ENCODE results near the gene LY6G5B.

LY6G5B gene

GRCh38 chr6:31663126-31663960, 6.4 kb upstream of the LY6G5B start:
- DNase-seq (ENCODE audit: low read depth in 2 of 2) = no peak

DNA sequence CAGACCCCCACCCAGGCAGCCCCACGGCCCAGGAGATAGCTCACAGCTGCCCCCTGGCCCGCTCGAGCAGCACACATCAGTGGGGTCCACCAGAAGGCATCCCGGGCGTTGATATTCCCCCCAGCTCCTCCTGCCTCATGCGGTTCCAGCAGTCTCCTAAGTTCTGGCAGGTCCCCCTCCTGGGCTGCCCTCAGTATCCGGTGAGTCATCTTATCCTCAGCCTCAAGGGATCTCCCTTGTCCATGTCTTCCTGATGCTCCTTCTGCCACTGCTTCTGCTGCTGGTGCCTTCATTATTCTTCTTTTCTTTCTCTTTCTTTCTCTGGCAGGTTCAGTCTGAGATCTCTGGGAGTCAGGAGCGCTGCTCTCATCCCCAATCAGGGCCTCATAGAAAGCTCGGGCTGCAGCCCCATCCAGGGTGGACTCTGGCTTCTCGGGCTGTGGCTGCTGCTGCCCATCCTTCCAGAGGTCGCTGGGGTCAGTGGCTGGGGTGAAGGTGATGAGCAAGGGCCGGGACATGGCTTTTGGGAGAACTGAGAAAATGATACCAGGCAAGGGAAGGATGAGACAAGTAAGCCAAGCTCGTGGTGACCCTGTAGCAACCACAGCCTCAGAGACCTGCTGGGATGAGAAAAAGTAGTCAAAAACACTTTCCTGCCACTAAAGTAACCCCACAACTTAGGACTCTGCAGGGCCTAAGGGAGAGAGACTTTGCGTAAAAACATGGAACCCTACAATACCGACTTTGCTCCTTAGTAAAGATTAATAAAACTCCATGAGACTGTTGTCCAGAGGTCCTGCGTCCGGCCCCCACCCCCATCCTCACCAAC, 5.6 kb upstream of the LY6G5B start:
- peak in 1 of 2 experiments; percentile 39 for DNase-seq (ENCODE audit: low read depth in 2 of 2)

GRCh38 chr6:31664790-31665500, 4.8 kb upstream of the LY6G5B start, which contains the start of gene GPANK1:
GPANK1 (minus strand) TSS chr6:31664997; CDS start chr6:31664478, 519 bp downstream.
- DNase-seq (ENCODE audit: low read depth in 2 of 2) = peak; percentile 86 to 88

DNA sequence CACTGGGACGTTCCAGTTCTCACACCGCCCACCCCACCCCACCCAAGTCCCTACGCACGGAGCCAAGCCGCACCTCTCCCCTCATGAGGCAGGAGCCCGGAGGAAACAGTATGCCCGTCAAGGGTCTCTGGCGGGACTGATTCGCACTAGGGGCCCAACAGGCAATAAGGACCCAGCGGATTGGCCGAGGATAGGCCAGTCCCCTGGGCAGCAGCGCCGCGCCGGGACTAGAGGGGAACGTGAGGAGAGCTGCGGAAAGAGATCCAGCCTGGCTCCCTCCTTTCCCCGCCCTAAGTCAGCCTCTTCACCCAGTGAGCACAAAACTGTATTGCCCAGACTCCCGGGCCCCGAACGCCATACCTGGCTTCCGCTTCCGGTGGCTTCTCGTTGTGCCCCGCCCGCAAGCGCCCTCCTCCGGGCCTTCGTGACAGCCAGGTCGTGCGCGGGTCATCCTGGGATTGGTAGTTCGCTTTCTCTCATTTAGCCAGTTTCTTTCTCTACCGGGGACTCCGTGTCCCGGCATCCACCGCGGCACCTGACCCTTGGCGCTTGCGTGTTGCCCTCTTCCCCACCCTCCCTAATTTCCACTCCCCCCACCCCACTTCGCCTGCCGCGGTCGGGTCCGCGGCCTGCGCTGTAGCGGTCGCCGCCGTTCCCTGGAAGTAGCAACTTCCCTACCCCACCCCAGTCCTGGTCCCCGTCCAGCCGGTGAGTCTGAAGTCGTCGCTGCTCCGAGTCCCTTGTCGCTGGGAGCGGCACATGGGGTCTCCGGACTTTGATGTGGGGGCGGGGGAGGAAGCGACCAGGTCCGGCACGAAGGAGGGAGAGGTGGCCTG, 4.1 kb upstream of the LY6G5B start, which contains the start of gene CSNK2B:
Gene CSNK2B, plus strand, starts transcription at position 580 of the 836 bp plus-strand sequence. CDS start 752 bp downstream, outside the sequence.
- peak; percentile 90 for DNase-seq (ENCODE audit: low read depth in 2 of 2)

GRCh38 chr6:31666337-31666965, 3.3 kb upstream of the LY6G5B start:
- DNase-seq (ENCODE audit: low read depth in 2 of 2) = no peak

- DNase-seq (ENCODE audit: low read depth in 2 of 2) = no peak
Measured at GRCh38 chr6:31676322-31676903, 6.6 kb downstream of the LY6G5B start.

- no peak for DNase-seq (ENCODE audit: low read depth in 2 of 2)
Measured at GRCh38 chr6:31676904-31677303, 7.1 kb downstream of the LY6G5B start.

- no peak for DNase-seq (ENCODE audit: low read depth in 2 of 2)
Measured at GRCh38 chr6:31677955-31678354, 8.2 kb downstream of the LY6G5B start.

- peak; percentile 52 to 54 for DNase-seq (ENCODE audit: low read depth in 2 of 2)
Measured at GRCh38 chr6:31680226-31681134, 10.7 kb downstream of the LY6G5B start, which contains the start of gene LY6G5C. LY6G5C (minus strand) TSS chr6:31681067; CDS start chr6:31680373, 694 bp downstream.

- no peak for DNase-seq (ENCODE audit: low read depth in 2 of 2)
Measured at GRCh38 chr6:31681135-31681671, 11.4 kb downstream of the LY6G5B start.

DNA sequence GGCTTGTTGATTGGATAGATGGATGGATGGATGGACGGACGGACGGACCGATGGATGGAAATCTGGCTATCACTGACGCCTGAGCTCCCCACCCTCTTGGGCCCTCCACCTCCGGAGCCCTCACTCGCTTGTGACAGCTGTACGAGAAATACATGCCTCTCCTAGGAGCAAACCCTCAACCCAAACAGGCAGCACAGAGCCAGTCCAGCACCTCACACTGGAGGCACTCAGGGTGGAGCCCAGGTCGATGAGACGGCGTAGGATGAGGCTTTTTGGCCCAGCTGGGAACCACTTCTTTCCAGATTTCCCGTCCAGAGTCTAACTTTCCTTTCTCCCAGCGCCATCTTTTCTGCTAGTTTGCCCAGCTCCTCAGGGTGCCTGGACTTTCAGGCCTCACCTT, 13.8 kb downstream of the LY6G5B start:
- no peak for DNase-seq (ENCODE audit: low read depth in 2 of 2)

DNA sequence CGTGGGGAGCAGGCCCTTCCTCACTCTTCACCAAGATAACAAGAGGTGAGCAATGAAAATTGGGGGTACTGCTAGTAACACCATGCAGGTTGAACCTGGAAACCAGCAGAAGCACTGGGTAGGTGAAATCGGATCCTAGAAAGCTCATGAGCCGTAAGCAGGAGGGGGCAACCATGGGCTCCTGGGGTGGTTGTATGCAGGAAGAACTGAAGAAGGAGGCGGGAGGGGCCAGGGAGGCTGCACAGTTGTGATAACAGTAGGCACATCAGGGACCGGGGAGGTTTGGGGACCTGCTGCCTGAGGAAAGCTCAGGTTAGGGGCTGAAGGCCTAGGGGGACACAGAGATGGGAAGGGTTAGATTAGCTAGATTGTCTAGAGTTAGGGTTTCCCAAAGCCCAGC, 16.7 kb downstream of the LY6G5B start:
- DNase-seq (ENCODE audit: low read depth in 2 of 2) = no peak

- DNase-seq (ENCODE audit: low read depth in 2 of 2) = no peak
Measured at GRCh38 chr6:31687321-31687720, 17.5 kb downstream of the LY6G5B start.

GRCh38 chr6:31687860-31688693, 18.3 kb downstream of the LY6G5B start:
- DNase-seq (ENCODE audit: low read depth in 2 of 2) = no peak

- no peak for DNase-seq (ENCODE audit: low read depth in 2 of 2)
Measured at GRCh38 chr6:31689249-31690110, 19.7 kb downstream of the LY6G5B start.

DNA sequence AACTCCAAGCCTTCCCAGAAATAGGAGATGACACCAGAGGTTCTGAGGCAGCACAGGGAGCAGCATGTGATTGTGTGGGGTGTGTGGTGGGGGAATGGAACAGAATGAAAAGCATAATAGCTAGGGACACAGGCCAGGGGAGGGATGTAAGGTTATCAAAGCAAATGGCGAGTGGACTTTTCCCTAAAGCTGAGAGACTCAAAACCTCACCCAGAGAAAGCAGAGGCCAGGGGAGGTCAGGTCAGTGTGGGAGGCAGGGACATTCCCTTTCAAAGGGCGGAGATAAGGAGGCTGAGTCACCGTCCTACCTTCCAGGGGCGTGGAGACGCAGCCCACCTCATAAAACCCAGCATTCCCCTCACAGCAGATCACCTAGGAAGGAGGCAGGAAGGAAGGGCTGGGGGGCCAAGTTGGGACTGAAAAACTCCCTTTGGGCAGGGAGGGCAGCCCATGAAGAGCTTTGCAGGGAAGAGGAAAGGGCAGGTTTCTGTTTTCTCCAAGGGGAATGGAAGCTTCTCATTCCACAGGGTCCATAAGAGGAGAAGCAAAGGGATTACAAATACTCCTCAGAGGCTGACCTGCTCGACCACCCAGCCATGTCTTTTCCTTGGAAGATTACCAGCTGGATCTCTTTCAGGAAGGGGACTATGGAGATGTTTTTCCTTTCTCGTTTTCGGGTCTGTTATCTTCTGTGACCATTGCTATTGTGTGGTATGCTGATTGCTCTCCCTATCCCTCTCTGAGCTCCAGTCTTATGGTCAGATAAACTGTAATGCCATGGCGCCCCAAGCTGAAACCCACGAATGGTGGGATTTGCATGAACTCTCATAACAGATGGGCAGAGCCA, 20.7 kb downstream of the LY6G5B start:
- no peak for DNase-seq (ENCODE audit: low read depth in 2 of 2)

Data from fibroblast of skin of left biceps (primary cell).